HG03460 (cell line): Measurements from ENCODE around the gene FBXL22.

Experiments
- ATAC-seq: cut with Tn5 transposase; IDR thresholded peaks from one replicate; pipeline ENCODE4 v1.9.1; 2021; ENCODE audit not compliant: unreplicated experiment

Gene FBXL22, protein sequence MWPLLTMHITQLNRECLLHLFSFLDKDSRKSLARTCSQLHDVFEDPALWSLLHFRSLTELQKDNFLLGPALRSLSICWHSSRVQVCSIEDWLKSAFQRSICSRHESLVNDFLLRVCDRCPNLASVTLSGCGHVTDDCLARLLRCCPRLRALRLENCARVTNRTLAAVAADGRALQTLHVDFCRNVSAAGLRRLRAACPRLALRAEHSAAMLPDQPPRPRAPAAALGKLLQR

DNA sequence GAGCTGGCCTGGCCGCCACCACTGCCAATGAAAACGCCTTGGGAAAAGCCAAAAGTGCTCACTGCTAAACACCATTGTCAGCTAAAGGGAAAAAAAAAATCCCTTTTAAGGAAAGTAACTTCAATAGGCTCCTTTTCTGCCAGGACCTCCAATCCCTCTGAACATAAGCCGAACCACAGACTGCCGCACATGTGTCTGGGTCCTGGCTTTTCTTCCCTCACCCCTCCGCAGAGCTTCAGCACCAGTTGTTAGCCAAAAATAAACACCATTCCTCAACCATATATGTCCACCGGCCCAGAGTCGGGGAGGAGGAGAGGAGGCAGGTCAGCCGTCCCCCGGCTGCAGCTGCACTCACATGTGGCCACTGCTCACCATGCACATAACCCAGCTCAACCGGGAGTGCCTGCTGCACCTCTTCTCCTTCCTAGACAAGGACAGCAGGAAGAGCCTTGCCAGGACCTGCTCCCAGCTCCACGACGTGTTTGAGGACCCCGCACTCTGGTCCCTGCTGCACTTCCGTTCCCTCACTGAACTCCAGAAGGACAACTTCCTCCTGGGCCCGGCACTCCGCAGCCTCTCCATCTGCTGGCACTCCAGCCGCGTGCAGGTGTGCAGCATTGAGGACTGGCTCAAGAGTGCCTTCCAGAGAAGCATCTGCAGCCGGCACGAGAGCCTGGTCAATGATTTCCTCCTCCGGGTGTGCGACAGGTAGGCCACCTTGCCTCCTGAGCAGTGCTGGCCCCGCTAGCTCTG, at the start of gene FBXL22:
FBXL22 (plus strand) TSS at position 350 of the 753 bp plus-strand sequence; CDS start at position 356, 6 bp downstream.
- ATAC-seq: no peak

DNA sequence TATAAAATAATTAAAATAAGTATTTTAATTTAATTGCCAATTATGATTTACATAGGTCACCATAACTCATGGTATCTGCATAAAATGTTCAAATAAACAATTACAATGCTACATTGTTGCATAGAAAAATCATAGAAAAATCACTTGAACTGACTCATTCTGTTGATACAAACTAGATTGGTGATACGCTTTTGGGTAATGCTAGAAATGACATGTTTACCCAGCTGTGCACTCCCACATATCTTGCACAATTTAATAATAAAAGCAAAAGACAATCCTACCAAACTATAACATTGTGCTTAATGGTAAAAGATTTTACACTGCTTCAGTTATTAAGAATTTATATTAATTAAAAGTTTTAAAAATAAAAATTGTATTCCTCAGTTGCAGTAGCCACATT, 45.8 kb upstream of the FBXL22 start:
- ATAC-seq: no peak

DNA sequence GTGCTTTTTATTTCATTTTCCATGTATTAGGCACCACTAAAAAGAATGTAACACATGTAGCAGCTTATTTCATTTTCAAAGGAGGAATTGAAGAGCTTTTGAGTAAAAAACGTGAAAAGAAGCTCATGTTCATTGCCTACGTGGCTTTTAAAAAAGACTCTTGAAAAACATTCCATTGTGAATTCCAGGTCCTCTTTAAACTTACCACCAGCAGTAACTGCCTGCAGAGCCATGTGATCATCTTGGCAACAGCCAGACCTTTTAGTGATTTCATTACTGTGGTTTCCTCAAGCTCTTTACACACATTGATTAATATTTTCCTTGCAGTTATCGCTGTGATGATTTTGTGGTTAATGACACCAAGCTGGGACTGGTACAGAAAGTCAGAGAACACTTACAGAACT, 43.8 kb upstream of the FBXL22 start:
- ATAC-seq: no peak

DNA sequence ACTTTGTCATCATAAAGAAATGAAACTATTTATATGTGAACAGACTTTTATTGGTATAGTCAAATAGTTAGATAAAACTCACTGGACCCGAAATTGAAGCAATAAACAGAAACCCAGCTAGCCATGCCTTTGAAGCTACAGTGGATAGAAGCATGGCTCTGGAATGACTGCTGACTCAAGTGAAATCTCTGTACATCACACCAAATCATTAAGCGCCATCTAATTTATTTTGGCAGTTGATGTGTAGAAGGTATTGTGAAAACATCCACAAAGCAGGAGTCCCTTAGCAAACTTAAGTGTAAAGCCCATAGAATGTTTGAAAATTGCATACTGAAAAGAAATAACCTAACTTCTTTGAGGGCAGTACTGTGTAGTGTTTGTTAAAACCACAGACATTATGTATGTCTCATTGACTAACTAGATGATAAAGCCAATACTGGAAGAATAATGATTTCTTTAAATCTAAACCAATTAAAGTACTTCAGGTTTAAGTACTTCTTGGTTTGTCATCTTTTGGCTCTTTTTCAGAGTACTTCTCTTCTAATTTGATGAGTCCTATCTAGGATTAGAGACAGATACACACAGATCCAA, 42.8 kb upstream of the FBXL22 start:
- no peak for ATAC-seq

DNA sequence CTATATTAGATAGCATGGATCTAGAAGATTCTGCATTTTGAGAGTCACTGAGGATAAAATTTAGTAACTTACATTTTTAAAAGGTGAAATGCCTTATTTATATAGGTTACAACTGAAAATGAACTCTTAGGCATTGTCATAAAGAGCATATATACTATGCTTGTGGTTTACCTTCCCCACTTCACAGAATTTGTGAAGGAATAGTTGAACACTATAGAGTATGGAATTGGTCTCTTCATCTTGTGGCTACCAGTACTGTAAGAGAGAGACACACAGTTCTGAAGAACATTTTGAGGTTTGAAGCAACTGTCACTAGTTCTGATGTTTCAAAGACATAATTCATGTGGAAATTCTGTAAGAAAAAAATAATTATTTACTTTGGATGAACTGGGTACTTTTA, 41.7 kb upstream of the FBXL22 start:
- no peak for ATAC-seq

DNA sequence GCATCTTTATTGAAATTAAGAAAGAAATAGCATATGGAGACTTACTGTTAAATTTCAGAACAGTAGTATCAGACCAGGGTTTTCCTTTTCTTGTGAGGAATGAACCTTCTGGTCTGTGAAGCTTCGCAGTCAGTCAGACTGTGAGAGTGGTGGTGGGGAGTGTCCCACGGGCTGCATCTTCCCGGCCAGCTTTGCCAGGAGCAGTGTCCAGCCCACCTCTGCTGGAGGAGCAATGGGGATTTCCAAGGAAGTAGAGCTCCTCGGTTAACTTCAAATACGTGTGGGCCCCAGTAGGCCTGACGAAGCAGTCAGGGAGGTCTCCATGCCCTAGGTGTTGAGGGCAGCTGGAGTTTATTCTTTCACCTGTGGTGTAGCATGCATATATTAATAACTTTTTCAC, 40.9 kb upstream of the FBXL22 start:
- ATAC-seq: no peak

DNA sequence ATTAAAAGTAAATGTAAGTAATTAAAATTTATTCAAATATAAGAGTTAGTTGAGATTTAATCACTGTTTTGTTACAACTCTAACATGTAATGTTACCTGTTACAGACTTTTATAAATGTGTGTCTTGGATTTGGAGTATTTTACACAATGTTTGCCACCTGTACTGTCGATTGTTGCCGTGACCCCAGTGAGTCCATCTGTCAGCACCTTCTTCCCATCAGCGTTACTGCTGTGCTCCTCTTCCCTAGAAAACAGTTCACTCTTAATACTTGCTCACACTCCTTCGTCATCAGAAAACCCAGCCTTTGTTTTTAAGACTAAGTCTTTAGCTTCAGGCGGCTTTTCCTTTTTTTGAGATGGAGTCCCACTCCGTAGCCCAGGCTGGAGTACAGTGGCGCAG, 40.5 kb upstream of the FBXL22 start:
- no peak for ATAC-seq

DNA sequence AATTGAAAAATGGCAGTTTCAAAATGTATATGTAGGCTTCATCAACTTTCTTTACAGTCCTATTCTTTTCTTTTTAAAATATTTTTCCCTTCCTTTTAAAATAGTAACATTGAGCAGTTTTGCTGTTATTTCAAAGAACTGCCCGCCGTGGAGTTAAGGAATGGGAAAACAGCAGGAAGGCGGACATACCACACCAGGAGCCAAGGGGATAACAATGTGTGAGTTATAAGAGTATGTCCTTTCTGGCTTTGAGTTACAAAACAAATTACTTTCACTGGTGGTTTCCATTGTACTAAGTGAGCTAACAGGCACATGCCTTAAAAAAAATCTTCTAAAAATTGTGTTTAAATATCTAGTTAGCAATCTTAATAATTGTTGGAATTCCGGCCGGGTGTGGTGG, 37.4 kb upstream of the FBXL22 start:
- no peak for ATAC-seq

DNA sequence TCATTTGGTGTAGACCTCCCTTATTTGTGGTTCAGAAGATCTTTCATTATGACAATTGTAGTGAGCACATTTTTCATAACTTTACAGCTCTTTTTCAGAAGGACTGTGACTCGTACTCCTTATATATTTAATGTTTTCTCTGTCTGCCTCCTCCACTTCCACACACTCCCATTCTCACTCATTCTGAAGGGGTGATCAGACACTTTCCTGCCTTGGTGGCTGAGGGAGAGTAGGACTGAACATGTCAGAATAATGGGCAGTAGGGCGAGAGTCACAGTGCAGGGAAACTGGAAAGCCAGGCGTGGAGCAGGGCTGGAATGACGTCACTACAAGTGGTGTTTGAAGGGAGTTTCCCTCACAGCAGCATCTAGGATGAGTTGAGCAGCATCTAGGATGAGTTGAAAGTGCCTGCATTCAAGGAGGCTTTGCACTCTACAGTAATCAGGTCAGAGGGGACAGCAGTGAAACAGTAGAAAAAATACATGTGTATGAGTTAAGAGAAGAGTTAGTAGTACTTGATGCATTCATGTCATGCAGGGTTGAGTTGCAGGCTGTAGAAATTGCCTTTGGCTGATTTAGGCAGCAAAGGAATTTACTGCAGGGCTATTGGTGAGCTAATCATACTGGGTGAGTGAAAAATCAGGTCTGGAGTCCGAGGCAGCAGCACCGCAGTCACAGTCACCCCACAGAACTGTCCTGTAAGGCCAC, 36.3 kb upstream of the FBXL22 start:
- ATAC-seq: no peak

DNA sequence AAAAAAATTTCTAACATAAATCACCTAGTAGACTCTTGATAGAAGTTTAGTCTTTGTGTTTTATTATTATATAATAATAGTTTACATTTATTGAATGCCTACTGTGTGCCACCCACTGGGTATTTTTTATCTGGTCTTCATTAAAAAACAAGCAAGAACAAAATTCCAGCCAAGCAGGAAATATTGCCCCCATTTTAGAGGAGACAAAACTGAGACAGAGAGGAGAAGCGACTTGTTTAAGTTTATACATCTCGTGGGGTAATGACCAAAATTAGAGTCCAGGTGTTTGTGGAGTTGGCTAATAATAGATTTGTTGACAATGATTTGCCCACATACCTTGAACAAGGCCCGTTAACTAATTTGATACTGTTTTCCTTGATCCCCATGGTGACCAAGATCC, 33.1 kb upstream of the FBXL22 start:
- no peak for ATAC-seq

DNA sequence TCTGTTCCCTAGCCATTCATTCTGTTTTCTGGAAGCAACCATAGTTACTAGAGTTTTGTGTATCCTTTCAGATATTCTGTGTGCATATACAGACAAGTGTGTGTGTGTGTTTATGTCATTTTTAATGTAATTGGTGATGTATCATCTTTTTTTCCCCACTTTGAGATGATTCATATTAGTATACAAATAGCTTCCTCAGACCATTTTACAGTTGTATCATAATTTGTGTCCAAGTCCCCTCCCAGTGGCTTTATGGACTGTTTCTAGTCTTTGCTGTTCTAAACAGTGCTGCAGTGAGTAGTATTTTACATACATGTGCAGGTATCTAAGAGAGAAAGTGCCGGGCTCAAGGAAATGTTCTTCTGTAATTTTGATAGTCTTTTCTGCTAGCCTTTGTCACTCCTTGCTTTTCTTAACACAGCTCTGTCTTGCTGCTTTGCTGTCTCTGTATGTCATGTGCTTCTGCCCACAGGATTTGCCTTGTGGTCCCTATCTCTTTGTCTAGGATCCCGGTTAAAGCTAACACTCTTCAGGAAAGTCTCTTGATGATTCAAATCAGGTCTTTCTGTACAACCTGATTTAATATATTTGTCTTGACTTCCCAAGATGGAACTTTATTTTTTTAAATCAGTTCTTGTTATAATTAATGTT, 31.5 kb upstream of the FBXL22 start:
- no peak for ATAC-seq

DNA sequence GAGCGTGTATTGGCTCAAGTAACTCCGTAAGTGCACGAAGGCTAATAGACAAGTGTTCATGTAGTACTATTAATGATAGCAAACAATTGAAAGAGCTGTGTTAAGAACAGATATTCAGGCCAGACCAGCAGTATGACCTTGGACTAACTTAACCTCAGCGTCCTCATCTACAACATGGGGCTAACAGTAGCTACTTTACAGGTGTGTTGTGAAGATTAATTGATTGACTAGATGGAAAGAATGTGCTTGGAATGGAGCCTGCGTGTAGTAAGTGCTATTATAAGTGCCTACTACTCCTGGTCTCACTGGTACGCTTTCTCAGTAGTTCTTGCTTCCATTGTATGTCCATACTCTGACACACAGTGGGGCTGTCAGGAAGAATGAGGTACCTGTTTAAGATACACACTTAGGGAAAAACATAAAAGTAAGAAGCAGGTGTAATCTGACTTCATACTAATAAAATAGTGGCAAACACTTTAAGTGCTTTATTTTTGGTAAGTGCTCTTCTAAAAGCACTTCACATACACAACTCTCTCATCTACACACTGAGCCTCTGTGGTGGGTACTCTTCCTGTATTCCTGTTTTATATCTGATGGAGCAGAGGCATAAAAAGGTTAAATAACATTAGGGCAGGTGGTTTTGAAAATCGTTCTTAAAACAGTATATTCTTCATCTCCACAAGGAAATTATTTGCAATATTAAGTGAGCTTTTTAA, 24.3 kb upstream of the FBXL22 start:
- no peak for ATAC-seq

DNA sequence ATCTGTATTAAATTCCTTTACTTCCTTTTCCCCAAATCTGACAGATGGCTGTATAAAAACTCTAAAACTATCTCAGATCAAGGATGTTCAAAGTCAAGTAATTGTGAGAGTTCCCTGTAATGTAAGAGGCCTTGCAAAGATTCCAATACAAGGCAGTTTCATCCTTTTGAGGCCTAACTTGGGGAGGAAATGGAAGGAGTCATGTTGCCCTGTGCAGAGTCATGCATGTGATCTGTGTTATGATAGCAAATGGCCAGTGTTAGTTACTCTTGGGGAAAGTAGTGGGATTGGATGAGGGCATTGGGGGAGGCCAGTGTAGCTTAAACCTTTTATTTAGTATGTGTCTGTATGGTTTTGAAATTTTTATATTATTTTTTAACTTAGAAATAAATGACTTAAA, 23.7 kb upstream of the FBXL22 start:
- ATAC-seq: no peak

DNA sequence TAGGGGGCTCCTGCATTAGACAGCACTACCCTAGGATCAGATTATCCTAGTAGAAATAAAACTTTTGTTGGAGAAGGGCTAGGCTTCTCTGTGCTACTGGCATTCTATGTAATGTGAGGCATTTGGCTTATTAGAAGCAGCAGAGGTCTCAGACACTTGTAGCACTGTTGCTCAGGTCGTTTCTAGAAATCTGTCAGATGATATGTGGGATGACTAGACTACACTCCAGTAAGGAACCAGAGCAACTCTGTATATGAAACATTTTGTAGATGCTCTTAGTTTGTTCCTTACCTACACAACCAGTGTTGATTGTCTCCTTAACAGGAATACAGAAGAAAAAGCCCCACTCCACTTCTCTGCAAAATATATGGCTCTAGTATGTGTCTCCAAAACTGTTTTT, 21.9 kb upstream of the FBXL22 start:
- no peak for ATAC-seq

DNA sequence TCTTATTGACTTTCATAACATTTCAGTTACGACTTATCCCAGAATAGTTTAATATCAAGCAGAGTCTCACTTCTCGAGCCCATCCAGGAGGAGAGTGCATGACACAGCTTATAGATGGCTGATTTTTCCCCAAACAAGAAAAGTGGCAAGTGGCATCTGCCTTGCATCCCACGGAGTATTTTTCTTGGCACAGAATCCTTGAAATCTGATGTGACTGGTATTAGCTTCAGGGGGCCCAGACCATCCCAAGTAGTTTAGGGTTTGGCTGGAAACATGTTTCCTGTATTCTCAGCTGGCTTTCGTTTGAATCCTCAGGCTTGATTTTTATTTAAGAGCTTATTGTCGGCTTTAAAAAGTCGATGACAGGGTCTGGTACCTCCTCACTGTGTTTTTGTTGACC, 20.7 kb upstream of the FBXL22 start:
- no peak for ATAC-seq

DNA sequence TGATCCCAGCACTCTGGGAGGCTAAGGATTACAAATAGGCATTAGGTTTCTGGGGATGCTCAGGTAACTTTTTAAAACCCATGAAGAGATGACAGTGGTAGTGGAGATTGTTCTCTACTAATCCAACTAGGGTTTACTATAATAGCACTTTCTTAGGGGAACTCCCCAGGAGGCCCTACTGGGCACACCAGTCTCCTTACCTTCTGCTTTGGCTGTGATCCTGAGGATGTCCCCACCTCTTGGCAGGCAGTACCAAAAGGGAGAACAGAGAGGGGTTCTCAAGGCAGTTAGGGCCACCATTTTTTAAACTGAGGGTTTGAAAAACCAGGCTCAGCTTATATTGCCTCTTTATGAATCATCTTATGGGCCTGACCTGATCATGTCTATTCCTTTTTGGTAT, 15.0 kb upstream of the FBXL22 start:
- no peak for ATAC-seq

DNA sequence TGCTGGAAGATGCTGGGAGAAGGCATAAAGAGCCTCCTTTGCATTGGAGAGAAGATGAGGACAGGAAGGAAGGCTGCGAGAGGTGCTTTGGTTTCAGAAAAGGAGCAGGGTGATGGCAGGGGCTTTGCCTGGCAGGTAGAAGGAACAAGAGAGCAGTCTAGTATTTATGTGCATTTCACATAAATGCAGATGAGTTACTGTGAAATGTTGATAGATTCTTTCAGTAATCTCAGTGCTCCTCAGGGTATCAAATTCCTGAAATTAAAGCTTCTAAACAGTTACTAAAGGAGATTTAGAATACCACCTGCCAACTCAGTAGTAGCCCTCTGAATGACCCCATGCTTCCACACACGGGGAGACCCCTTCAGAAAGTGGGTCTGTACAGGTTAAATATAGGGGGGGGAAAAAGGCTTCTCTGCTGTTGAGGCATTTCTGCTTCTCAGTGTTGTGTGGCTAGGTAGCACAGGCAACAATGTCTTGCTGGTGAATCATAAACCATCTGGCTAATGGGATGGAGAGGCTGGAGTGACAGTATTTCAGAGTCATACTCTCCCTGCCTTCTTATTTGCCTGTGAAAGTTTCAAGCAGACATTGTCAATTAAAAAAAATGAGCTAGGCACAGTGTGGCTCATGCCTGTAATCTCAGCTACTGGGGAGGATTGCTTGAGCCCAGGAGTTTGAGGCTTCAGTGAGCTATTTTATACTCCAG, 14.3 kb upstream of the FBXL22 start:
- no peak for ATAC-seq

DNA sequence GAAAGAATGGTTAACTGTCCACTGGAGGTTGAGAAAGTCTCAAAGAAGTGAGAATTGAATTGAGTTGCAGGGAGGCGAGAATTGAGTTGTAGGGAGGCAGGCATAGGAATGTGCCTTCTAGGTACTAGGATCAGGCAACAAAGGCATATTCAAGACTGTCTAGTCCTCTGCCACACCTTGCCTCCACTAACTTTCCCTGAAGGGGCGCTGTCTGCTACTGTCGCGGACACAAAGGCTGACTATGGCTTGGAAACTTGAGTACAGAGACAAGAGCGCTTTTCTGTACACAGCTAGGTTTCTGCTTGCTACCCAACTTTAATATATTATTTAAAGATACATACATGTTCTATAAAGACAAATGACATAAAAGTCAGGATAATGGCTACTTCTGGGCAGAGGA, 10.4 kb upstream of the FBXL22 start:
- ATAC-seq: no peak

DNA sequence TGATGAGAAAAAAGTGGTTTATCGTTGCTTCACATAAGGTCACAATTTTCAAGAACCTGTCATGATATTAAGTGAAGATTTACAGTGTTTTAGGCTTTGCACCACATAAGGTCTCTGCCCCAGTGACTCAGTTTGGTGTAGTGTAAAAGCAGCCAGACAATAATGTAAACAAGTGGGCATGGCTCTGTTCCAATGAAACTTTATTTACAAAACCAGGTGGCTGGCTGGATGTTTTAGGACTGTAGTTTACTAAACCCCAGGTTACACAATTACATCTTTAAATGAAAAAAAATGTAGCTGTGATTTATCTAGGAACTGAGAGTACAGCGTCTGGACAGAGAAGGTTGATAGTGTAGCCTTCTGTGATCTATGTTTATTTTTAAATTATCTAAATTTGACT, 9.7 kb upstream of the FBXL22 start:
- ATAC-seq: no peak

DNA sequence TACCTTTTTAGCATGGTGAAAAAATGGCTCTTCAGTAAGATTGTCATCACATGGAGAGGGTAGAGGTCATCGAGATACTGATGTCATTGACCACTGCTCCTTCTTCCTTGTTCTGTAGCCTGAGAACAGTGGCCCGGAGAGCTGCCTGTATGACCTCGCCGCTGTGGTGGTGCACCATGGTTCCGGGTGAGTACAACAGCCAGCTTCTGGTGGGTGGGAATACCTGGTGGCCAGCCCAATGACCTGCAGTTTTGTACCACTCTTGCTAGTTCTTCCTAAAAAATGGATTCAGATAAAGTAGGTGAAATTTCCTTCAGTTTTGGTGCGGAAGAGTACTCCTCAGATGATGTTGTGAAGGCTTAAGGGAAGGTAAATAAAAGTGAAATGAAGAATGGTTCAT, 8.4 kb upstream of the FBXL22 start:
- ATAC-seq: no peak
